Measurements from ENCODE around the gene FRMD5. TPM values are rescaled to one million over a fixed set of nuclear protein-coding genes. Genes with fewer than 3 reads are reported as not detected.

The FRMD5 gene
- polyA plus RNA-seq, 3 donors = 1.2 to 1.6 (median 1.5) TPM

GRCh38 chr15:44102675-44103254, 92.3 kb downstream of the FRMD5 start:
- no peak for DNase-seq (ENCODE audit: extremely low read depth in 1 of 11, low read depth in 9 of 11, low spot score in 4 of 11)

- DNase-seq (ENCODE audit: extremely low read depth in 1 of 11, low read depth in 9 of 11, low spot score in 4 of 11) = no peak
Measured at GRCh38 chr15:44101944-44102343, 93.1 kb downstream of the FRMD5 start.

- DNase-seq (ENCODE audit: extremely low read depth in 1 of 11, low read depth in 9 of 11, low spot score in 4 of 11) = no peak
Measured at GRCh38 chr15:44101286-44101685, 93.8 kb downstream of the FRMD5 start.

GRCh38 chr15:44099671-44100070, 95.4 kb downstream of the FRMD5 start:
- DNase-seq (ENCODE audit: extremely low read depth in 1 of 11, low read depth in 9 of 11, low spot score in 4 of 11) = no peak

- DNase-seq (ENCODE audit: extremely low read depth in 1 of 11, low read depth in 9 of 11, low spot score in 4 of 11) = no peak
Measured at GRCh38 chr15:44097552-44097951, 97.5 kb downstream of the FRMD5 start.

DNA sequence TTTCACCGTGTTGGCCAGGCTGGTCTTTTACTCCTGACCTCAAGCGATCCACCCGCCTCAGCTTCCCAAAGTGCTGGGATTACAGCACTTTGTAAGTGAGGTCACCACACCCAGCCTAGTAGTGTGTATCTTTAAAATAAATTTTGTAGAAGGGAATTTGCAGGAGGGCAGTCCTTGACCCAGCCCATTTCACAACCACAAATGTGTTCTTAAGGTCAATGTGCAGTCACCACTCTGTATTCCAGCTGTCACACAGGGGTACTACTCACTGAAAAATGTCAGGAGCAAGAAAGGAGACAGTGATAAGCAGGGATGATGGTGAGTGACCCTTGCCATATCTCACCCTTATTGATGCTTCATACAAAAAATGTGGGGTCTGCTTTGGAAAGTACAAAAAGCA, 98.5 kb downstream of the FRMD5 start:
- no peak for DNase-seq (ENCODE audit: extremely low read depth in 1 of 11, low read depth in 9 of 11, low spot score in 4 of 11)

DNA sequence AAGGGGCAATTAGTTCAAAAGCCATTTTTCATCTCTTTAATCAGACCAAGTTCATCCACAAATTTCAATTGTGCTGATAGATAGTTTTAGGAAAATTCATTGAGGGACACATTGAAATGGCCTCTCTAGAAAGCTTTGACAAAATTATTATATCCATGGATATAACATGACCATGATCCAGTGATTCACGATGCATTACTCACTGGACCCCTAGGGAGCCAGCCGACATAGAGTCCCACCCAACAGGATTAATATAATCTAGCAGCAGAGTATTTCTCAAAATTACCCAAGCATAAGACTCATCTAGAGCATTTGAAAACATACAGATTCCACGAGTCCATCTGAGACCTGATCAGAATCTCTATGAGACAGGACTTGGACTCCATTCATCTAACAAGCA, 100.3 kb downstream of the FRMD5 start:
- DNase-seq (ENCODE audit: extremely low read depth in 1 of 11, low read depth in 9 of 11, low spot score in 4 of 11) = no peak

DNA sequence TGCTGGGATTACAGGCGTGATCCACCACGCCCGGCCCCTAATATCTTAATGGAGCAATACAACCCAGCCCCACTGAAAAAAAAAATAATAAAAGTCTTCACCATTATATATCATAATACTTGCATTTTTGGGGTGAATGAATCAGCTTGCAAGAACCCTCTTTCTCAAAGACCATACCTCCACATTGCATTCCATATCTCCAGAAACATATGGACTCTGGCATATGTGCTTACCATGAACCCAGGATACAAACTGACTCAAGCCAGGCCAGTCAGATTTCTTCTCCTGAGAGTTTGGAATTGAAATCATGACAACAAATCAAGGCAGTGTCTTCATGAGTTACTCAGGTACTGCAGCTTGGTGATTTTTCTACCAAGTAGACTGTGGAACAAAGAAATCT, 101.2 kb downstream of the FRMD5 start:
- DNase-seq (ENCODE audit: extremely low read depth in 1 of 11, low read depth in 9 of 11, low spot score in 4 of 11) = no peak

- DNase-seq (ENCODE audit: extremely low read depth in 1 of 11, low read depth in 9 of 11, low spot score in 4 of 11) = no peak
Measured at GRCh38 chr15:44092221-44092620, 102.8 kb downstream of the FRMD5 start.

DNA sequence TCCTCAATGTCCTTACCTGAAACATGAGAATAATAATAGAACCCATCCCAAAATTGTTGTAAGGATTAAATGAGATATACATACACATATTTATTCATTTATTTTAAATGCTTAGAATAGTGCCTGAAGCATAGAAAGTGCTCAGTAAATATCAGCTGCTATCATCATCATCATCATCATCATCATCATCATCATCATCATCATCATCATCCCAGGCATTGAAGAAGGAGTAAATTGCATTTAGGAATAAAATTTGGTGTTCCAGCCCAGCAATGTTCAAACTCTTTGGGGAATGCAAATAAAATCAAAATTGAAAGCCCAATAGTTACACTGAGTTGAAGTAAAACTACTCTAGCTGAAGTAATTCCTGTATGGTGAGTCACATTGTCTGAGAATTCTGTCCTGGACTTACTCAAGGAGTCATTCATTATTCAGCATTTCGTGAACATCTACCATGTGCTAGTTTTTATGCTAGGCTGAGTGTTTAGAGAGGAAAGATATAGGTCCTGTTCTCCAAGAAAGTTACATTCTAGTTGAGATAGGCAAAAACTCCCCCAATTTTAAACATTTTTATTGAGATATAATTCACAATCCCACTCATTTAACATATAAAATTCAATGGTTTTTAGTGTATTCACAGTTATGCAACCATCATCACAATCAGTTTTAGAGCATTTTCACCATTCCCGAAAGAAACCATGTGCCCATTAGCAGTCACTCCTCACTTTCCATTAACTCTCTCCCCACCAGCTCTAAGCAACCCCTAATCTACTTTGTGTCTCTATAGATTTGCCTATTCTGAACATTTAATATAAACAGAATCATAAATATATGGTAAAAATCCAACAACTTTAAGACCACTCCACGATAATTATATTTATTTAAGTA, 107.2 kb downstream of the FRMD5 start:
- no peak for DNase-seq (ENCODE audit: extremely low read depth in 1 of 11, low read depth in 9 of 11, low spot score in 4 of 11)

- DNase-seq (ENCODE audit: extremely low read depth in 1 of 11, low read depth in 9 of 11, low spot score in 4 of 11) = no peak
Measured at GRCh38 chr15:44084770-44085169, 110.3 kb downstream of the FRMD5 start.

DNA sequence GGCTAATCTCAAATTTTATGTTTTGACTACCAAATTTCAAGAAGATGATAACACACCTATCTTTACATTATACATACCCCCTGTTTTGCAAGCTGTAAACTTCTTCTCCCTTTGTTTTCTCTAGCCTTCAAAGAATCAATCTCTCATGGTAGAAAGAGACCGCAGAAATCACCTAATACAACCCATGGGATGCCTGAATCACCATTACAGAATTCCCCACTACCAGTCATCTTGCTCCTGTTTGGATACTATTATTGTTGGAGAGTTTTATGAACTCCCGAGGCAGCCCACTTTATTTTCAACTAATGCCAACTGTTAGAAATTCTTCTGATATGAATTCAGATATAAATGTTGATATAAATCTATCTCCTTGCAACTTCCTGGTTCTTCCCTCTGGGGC, 110.9 kb downstream of the FRMD5 start:
- DNase-seq (ENCODE audit: extremely low read depth in 1 of 11, low read depth in 9 of 11, low spot score in 4 of 11) = no peak

DNA sequence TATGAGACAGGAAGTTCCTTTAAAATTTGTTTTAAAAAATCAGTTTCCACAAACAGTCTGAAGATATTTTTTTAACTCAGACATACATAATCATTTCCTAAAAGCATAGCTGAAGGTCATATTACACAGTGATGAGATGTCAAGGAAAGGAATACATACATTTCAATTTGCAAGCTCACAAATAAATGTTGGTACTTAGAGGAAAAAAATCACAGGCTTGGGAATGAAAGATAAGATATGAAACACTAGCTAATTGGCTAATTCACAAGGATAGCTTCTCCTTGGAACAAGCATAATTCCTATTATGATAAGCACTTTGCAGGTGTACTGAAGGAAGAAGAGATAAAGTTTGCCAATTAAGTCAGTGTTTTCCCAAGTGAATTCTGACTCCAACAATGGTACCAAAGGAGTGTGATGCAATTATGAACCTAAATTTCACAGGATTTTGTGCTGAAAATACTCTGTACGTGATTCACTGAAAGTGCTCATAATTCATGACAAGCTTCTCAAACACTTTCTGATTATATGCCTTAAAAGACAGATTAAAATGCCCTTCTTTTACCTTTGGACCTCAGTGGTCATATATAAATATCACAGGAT, 112.4 kb downstream of the FRMD5 start:
- DNase-seq (ENCODE audit: extremely low read depth in 1 of 11, low read depth in 9 of 11, low spot score in 4 of 11) = no peak

- DNase-seq (ENCODE audit: extremely low read depth in 1 of 11, low read depth in 9 of 11, low spot score in 4 of 11) = no peak
Measured at GRCh38 chr15:44081026-44082013, 113.8 kb downstream of the FRMD5 start.

DNA sequence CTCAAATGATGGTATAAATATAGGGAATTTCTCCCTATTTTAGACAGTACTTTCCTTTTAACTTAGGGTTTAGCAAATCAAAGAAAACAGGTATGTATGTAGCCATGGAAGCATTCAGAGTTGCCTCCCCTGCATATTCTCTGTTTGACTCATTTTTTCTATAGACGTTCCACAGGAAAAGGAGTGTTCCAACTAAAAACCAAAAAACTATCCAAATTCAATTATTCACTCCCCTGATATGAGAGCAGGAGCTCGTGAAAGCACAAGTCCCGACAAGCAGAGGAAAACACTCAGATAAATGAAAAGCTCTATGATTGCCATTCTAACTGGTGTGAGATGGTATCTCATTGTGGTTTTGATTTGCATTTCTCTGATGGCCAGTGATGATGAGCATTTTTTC, 119.5 kb downstream of the FRMD5 start:
- no peak for DNase-seq (ENCODE audit: extremely low read depth in 1 of 11, low read depth in 9 of 11, low spot score in 4 of 11)

DNA sequence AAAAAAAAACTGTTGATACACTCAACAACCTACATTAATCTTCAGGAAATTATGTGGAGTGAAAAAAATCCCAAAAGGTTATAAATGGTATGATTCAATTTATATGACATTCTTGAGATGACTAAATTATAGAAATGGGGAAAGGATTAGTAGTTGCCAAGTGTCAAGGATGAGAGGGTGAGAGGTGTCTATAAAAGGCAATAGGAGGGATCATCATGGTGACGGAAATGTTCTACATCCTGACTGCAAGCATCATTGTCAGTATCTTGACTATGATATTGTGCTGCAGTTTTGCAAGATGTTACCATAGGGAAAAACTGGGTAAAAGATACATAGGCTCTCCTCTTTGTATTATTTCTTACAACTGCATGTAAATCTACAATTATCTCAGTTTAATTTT, 125.6 kb downstream of the FRMD5 start:
- DNase-seq (ENCODE audit: extremely low read depth in 1 of 11, low read depth in 9 of 11, low spot score in 4 of 11) = no peak

- DNase-seq (ENCODE audit: extremely low read depth in 1 of 11, low read depth in 9 of 11, low spot score in 4 of 11) = no peak
Measured at GRCh38 chr15:44068347-44068746, 126.7 kb downstream of the FRMD5 start.

GRCh38 chr15:44066211-44066827, 128.8 kb downstream of the FRMD5 start:
- DNase-seq (ENCODE audit: extremely low read depth in 1 of 11, low read depth in 9 of 11, low spot score in 4 of 11) = peak; percentile 9 to 39 (median 16)

DNA sequence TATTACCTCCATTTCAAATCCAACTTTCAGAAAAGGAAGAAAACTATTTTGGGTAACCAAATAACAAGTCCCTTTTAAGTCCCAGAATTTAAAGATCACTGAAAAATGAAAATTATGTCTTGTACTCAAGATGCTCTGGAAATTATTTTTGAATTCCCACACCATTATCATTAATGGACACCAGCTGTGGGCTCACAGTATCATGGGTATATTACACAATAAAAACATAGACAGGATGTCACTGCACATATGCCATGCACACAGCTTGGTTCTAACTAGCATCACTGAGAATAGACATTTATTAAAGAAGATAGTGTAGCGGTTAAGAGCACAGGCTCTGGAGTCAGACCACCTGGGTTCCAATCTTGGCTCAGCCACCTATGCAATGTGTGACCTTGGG, 130.4 kb downstream of the FRMD5 start:
- no peak for DNase-seq (ENCODE audit: extremely low read depth in 1 of 11, low read depth in 9 of 11, low spot score in 4 of 11)

All from renal cortex interstitium (tissue), 11 donors.